Osteocyte (in vitro differentiated cells): ENCODE results near the gene DYDC2. TPM values are rescaled to one million over a fixed set of nuclear protein-coding genes. Genes with fewer than 3 reads are reported as not detected.

Source experiments
- DNase-seq: peaks from one replicate; pipeline ENCODE4 v3.0.0; 2021; ENCODE audit warnings: mixed read lengths; ENCODE audit not compliant: unreplicated experiment; ENCODE audit errors: extremely low spot score
- H3K27ac Mint-ChIP-seq: one replicate; pipeline ENCODE4 v1.8.0; 2021; ENCODE audit warnings: mild to moderate bottlenecking, mixed read lengths; ENCODE audit not compliant: unreplicated experiment
- H3K27me3 Mint-ChIP-seq: one replicate; pipeline ENCODE4 v1.8.0; 2021; ENCODE audit warnings: mixed read lengths; ENCODE audit not compliant: unreplicated experiment
- H3K36me3 Mint-ChIP-seq: one replicate; pipeline ENCODE4 v1.8.0; 2021; ENCODE audit warnings: mixed read lengths; ENCODE audit not compliant: unreplicated experiment
- H3K4me1 Mint-ChIP-seq: one replicate; pipeline ENCODE4 v1.8.0; 2021; ENCODE audit warnings: mixed read lengths; ENCODE audit not compliant: unreplicated experiment
- H3K4me3 Mint-ChIP-seq: one replicate; pipeline ENCODE4 v1.8.0; 2021; ENCODE audit warnings: mild to moderate bottlenecking, moderate library complexity, mixed read lengths; ENCODE audit not compliant: unreplicated experiment
- H3K9me3 Mint-ChIP-seq: one replicate; pipeline ENCODE4 v1.8.0; 2021; ENCODE audit warnings: mixed read lengths; ENCODE audit not compliant: unreplicated experiment
- CTCF ChIP-seq: fragments of 200-600 bp; sonication (generic); IDR thresholded peaks from 2 replicates; pipeline ENCODE4 v1.5.0; 2021; ENCODE audit warnings: antibody characterized with exemption, mild to moderate bottlenecking, moderate library complexity
- total RNA-seq: library from RNA; stranded (reverse); gene quantifications from 2 replicates; pipeline ENCODE4 v1.2.1, GENCODE V29; 2021

Gene DYDC2
- total RNA-seq, 1 donor from 2014 or later: not detected

- H3K4me3 Mint-ChIP-seq: no peak overlapping the region
- no peak for TF ChIP-seq CTCF
- H3K27ac Mint-ChIP-seq: no peak overlapping the region
- DNase-seq: no peak
- peaks cover 15% of the 10 kb centered on the region for H3K27me3 Mint-ChIP-seq
- peaks cover 6% of the 10 kb centered on the region for H3K4me1 Mint-ChIP-seq
- no peaks in the 10 kb centered on the region for H3K36me3 Mint-ChIP-seq
- H3K9me3 Mint-ChIP-seq: no peaks in the 10 kb centered on the region
Observed at GRCh38 chr10:80394358-80394916, 37.9 kb downstream of the DYDC2 start.

- no peaks in the 10 kb centered on the region for H3K36me3 Mint-ChIP-seq
Observed at GRCh38 chr10:80397014-80397413, 40.4 kb downstream of the DYDC2 start.

GRCh38 chr10:80400136-80400804 is 43.7 kb downstream of the DYDC2 start:
- H3K27ac Mint-ChIP-seq: no peak overlapping the region
- no peaks in the 10 kb centered on the region for H3K9me3 Mint-ChIP-seq
- H3K4me3 Mint-ChIP-seq: no peak overlapping the region
- no peak for DNase-seq
- peaks cover 6% of the 10 kb centered on the region for H3K4me1 Mint-ChIP-seq
- no peaks in the 10 kb centered on the region for H3K36me3 Mint-ChIP-seq
- H3K27me3 Mint-ChIP-seq: peaks cover 6% of the 10 kb centered on the region
- TF ChIP-seq CTCF: no peak

More at GRCh38 chr10:80397014-80397413, 40.4 kb downstream of the DYDC2 start:
- Mint-ChIP-seq H3K9me3 (no peaks in the 10 kb centered on the region), H3K27me3 (peaks cover 15% of the 10 kb centered on the region), H3K4me1 (peaks cover 6% of the 10 kb centered on the region), H3K4me3 (no peak overlapping the region), H3K27ac (no peak overlapping the region)
- no peak for DNase-seq
- TF ChIP-seq CTCF: no peak

GRCh38 chr10:80405035-80405434 is 48.5 kb downstream of the DYDC2 start:
- no peak for TF ChIP-seq CTCF
- Mint-ChIP-seq H3K36me3 (no peaks in the 10 kb centered on the region), H3K27ac (no peak overlapping the region), H3K9me3 (no peaks in the 10 kb centered on the region), H3K4me3 (no peak overlapping the region), H3K4me1 (peaks cover 26% of the 10 kb centered on the region), H3K27me3 (peaks cover 9% of the 10 kb centered on the region)
- no peak for DNase-seq

- Mint-ChIP-seq H3K27me3 (peaks cover 9% of the 10 kb centered on the region), H3K4me1 (peaks cover 32% of the 10 kb centered on the region), H3K36me3 (no peaks in the 10 kb centered on the region), H3K27ac (peak overlapping the region; percentile 61), H3K9me3 (no peaks in the 10 kb centered on the region), H3K4me3 (no peak overlapping the region)
- no peak for DNase-seq
- no peak for TF ChIP-seq CTCF
Observed at GRCh38 chr10:80405626-80406025, 49.0 kb downstream of the DYDC2 start.
